T-helper 22 cell (primary cell): ENCODE measurements around the gene RIPK4.
"Not testable (repeated sequence)": the region's sequence is repeated elsewhere in the genome, so short reads cannot be mapped to it uniquely, and the experiment has no call there.

Experiments used
- DNase-seq: peaks from one replicate; pipeline ENCODE4 v3.0.0-alpha.2; 2020; ENCODE audit warnings: low read depth

The RIPK4 gene

DNA sequence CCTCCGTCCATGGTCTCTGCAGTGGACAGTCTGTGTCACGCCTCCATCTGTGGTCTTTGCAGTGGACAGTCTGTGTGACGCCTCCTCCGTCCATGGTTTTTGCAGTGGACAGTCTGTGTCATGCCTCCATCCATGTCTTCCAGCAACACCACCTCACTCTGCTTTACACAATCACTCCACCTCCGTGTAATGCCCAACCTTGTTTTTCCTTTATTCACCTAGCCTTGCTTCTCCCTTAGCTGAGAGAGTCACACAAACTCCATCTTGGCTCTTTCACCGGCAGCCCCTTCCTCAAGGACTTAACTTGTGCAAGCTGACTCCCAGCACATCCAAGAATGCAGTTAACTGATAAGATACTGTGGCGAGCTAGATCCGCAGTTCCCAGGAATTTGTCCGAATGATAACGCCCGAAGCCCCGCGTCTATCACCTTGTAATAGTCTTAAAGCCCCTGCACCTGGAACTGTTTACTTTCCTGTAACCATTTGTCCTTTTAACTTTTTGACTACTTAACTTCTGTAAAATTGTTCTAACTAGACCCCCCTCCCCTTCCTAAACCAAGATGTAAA is 52.5 kb downstream of the RIPK4 start:
- DNase-seq: not testable (repeated sequence)

DNA sequence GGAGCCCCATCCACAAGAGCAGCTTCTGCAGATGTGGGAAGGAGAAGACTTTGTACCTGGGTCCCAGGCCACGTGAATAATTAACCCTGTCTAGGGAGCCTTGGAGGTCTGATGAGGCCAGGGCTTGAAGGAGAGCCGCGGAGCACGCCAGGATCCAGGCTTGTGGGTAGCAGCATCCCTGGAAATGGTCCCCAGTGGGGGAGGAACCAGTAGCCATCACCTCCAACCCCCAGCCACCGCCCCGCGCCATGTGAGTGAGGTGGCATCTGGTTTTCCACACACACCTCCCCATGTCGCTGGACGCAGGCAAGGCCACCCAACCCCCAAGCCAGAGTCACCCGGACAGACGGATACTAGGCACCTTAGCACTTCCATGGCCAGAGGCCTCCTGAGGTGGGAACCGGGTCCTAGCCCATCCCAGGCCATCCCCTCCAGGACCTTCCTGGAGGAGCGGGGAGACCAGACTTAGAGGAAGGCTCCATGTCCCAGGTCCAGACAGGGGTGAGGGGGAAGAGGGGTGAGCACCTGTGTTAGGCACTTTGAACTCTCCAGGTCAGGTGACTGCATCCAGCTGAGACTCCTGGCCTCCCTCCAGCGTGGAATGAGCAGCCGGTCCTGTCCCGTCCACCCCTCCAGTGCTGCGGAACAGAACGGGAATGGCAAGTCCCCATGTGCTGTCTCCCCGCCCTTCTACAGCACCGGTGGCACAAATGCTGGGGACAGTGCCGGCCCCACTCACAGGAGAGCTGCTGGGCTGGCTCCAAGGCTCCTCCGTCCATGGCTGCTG is 53.2 kb downstream of the RIPK4 start:
- DNase-seq: no peak

DNA sequence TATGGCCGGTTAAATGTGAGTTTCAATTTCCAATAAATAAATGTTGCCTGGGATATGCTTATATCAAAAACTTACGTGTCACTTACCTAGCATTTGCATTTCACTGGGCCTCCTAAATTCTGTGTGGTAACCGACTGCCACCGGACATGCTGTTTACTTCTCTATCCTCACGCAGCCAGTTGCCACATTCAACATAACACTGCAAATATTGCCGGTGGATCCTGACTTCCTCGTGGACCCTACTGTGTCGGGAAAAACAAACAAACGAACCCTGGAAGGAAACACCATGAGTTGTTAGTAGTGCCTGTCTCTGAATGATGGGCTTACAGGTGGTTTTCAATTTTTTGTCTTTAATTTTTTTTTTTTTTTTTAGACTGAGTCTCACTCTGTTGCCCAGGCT is 54.1 kb downstream of the RIPK4 start:
- no peak for DNase-seq

DNA sequence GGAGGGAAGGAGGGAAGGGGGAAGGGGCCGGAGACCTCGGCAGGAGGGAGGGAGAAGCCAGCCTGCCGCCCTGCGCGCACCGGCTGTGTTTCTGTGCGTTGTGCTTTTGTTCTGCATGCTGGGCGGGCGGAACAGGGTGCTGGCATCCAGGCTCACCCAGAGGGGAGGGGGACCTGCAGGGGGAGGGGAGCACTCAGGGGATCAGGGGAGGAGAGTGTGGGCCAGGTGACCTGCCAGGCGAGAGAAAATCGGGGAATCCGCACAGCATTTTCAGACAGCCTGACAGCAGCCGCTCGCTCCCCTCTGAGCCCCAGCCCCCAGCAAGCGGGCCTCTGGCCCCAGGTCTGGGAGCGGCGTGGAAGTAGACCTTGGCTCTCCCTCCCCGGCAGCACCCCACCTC is 54.7 kb downstream of the RIPK4 start:
- DNase-seq: no peak

DNA sequence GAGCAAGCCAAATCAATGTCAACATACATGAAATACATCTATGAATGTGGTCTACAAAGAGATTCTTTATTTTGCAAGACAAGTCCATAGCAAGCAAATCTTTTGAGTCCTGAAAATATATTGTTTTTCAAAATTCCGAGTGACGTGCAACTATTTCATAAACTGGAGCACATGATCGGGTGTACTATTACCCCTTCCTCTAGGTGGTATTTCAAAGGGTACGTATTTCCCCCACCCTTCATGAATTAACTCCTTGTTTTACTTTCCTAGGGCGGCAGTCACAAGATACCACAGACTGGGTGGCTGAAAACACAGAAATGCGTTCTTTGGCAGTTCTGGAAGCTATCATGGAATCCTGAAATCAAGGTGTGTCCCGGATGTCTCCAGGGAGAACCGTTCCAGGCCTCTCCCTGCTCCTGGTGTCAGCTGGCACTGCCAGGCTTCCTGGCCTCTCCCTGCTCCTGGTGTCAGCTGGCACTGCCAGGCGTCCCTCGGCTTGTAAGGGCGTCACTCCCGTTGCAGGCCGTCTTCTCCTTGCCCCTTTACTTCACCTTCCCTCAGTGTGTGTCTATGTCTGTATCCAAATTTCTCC is 55.3 kb downstream of the RIPK4 start:
- no peak for DNase-seq

DNA sequence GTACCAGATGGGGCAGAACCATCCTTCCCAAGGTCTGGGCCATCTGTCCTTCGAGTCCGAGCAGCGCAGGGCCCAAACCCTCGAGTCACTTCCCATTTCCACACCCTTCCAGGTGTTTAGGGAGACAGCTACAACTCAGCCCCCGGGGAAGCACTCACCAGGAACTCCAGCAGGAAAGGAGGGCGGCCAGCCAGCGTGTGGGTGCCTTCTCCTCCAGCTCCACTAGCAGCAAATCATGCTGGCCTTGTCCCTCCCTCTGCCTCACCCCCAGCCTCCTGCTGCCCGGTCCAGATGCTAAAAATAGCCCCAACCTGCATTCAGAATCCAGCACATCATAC is 56.1 kb downstream of the RIPK4 start:
- DNase-seq: no peak

DNA sequence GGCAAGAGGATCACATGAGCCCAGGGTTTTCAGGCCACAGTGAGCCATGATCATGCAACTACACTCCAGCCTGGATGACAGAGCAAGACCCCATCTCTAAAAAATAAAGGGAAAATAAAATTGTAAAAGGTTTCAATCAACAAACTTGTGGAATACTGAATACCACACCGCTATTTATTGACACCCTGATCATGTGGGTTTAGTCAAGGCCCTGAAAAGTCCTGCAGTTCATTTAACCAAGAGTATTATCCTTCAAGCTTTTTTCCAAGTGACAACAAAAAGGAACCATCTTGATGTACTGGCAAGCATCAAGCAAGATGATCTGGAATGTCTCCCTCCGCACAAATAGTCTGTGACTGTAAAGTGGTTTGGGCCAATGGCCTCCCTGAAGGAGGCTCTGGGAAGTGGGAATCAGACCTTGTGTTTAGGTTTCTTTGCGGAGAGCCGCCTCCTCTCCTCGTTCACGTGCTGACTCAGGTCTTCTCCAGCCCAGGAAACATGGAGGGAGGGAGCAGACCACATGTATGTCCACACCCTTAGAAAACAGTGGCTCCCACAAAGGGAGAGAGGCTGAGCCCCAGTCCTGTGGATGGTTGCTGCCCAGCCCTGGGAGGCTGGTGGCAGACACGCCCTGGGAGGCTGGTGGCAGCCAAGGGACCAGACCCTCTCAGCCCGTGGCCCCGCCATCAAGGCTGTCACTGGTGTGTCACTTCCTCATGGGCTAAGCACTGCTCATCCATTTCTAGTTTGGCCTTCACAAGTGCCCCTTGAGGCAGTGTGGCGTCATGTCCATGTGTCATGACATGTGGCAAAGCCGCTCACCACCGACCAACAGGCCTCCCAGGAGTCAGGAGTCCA is 56.7 kb downstream of the RIPK4 start:
- no peak for DNase-seq

DNA sequence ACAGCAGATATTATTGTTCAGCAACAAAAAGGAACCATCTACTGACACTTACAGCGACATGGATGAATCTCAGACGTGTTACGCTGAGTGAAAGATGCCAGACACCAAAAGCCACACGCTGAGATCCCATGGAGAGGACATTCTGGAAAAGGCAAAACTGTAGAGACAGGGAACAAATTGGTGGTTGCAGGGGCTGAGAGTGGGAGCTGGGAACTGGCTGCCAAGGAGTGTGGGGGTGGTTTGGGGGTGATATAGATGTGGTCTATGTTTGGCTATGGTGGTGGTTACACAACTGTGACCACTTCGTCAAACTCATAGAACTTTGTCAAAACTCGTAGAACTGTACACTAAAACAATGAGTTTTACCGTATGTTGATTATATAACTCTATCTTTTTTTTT is 57.7 kb downstream of the RIPK4 start:
- no peak for DNase-seq

DNA sequence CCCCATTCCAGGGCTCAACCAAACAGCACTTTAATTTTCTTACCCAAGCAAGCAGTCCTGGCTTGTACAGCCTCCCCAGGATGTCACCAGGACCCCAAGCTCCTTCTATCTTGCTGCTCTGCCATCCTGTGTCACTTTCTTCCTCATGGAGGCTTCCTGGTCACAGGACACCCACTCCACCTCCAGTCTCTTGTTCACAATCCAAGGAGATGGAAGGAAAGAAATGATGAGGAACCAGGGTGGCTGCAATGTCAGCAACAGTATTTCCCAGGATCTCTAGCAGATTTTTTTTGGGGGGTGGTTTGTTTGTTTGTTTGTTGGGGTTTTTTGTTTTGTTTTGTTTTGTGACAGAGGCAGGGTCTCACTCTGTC is 58.9 kb downstream of the RIPK4 start:
- no peak for DNase-seq

DNA sequence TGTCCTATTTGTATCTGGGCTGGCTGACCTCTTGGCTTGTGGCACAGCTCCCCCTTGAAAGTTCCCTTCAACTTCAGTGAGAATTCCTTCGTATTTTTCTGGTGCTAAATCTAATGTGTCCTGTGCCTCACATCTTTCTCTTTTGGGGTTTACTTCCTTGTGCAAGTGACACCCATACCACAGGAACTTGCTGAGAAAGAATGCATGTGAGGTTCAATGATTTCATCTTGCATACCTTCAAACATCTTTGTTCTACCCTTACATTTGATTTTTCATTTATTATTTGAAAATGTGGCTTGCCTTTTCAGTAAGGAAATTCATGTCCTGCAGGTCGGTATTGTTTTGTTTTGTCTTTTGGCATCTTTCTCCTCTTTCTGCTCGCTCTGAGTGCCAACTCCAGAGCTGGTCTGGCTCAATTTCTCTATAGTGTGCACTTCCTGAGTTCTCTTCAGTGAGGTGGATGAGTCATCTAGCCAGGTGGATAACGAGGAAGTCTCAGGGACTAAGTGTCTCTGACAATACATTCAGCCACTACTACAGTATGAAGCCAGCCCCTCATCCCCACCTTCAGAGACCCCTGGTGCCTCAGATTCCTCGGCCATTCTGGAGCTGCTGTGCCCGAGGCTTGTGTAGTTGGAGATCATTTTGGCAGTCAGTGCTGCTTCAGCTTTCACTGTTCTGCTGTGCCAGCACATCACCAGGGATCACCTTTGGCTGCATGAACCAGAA is 59.5 kb downstream of the RIPK4 start:
- no peak for DNase-seq

DNA sequence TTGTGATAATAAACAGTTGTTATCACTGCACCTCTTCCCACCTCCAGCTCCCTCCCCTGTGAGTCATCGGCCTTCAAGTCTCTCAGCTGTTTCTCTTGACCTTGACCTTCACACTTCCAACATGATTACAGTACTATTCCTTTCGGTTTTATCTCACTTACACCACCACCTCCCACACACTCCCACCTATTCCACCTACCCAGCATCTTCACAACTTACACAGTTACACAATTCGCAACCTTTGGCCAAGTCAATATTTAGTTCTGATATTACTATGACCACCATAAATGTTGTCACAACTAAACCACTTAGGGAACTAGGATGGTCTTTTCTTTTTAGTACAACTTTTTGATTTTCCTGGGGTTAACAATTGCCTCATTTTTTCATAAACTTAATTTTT is 60.2 kb downstream of the RIPK4 start:
- no peak for DNase-seq

DNA sequence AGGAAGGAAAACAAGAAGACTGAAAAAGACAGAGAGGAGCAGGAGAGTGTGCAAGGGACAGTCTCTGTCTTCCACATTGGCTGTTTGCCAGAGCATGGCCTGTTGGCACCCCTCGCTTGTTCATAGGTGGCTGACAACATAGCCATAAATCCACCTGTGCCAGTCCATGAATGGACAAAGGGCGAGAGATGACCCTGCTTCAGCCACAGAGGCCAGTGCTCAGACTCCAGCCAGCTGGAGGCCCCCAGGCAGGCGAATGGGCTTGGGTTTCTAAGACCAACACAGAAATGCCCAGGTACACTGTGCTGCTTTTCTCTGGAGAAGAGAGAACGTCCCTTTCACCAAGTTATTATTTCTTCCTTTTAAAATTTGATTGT is 60.6 kb downstream of the RIPK4 start:
- no peak for DNase-seq

DNA sequence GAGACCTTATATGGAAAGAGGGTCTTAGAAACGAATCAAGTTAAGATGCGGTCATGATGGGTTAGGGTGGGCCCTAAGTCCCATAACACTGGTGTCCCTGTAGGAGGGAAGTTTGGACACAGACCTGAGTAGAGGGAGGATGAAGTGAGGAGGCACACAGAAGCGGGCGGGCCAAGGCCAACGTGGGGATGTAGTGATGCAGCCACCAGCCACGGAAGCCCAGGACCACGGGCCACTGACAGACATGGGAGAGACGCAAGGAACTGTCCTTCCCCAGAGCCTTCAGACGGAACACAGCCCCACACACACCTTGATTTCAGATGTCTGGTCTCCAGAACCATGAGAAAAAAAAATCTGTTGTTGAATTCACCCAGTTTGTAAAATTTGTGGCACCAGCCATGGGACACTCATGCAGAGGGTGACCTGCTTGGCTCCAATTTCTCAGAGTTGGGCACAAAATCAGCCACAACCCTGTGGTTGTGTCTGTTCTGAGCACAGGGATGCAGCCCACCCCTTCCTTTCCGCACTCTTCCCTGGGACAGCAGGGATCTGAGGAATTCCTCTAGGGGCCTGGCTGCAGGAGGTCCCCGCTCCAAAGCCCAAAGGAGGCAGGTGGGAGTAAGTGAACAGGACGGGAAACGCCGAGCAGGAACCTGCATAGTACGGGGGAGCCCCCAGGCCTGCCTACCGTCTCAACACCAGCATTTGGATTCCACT is 61.1 kb downstream of the RIPK4 start:
- no peak for DNase-seq

DNA sequence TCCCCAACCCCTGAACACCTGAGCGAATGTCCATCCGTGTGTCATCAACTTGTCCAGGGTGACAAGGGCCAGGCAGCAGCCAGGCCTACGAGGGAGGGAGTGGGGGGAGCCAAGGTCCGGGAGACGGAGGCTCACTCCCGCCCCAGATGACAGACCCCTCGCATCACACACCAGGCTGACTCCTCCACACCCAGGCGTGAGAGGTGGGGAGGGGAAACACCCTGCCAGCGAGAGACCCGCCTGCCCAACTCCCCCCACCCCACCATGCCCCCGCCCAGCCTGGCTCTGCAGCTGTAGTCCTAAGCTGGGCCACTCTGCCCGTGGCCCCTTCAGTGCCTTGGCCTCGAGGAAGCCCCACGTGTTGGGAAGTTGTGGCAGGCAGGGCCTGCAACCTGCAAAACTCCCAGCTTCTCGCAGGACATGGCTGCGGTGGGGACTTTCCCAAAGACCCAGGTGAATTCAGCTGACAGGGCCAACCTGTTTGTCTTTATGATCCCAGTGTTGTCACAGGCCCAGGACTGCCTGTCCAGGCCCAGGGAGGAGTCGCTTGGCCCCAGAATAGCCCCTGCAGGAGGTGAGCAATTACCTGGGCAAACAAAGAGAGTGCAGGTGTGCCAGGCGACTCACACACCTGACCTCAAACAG is 62.9 kb downstream of the RIPK4 start:
- DNase-seq: no peak

DNA sequence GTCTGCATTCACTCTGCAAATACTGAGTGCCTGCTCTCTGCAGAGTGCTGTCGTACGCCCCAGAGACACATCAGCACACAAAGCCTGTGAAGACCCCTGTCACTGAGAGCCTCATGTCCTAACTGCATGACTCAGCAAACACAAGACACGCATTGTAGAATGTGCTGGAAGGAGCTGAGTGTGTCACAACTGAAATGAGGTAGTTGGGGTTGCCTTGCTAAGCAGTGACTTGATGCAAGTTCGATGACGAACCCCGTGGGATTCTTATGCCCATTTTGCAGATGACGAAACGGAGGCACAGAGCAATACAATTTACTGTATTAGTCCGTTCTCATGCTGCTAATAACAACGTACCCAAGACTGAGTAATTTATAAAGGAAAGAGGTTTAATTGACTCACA is 65.1 kb downstream of the RIPK4 start:
- no peak for DNase-seq

DNA sequence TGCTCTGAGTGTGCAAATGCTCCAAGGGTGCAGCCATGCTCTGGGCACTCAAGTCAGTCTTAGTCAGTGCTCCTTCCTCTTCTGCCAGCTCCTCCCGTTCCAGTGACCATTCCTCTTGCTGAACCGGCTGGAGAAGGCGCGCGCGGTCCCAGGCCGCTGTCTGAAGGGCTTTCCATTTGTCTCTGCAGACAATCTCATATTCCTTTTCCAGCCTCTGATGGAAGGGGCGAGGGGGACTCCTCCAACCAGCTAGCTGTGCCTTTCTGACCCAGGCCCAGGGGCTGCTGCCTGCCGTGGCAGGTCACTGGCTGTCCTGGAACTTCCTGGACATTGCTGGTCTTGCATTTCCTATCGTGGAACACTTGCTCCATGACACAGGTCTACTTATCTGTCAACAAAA is 67.5 kb downstream of the RIPK4 start:
- no peak for DNase-seq

DNA sequence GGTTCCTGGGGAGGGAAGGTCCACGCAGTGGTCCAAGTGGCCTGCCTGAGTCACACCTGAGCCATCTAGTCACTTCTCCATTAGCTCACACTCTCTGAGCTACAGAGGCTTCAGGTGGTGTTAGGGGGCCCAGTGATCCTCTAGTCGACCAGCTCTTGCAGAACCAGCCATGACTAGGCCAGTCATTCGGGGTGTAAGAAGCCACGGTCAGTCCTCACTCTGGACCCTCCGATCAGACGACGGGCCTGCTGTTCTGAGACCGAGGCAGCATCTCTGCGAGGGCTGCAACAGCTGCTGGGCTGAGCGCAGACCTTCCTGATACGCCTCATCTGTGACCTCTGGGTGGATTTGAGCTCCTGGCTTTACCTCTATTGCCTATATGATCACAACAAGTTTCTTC is 68.8 kb downstream of the RIPK4 start:
- DNase-seq: no peak

DNA sequence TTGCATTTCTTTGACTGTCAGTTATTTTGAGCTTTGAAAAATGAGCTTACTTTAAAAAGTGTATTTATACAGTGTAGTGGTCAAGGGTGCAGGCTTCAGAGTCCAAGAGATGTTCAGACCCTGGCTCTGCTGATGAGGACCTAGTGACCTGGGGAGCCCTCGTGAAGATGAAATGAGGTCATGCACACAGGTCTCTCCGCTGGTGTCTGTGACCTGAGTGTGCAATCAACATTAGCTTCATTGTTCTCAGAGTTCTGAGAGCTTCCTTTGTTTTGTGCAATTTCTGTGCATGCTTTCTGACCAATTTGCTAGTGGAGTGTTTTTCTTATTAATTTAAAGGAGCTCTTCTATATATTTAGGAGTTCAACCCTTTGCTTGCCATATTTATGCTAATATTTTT is 71.3 kb downstream of the RIPK4 start:
- DNase-seq: no peak

DNA sequence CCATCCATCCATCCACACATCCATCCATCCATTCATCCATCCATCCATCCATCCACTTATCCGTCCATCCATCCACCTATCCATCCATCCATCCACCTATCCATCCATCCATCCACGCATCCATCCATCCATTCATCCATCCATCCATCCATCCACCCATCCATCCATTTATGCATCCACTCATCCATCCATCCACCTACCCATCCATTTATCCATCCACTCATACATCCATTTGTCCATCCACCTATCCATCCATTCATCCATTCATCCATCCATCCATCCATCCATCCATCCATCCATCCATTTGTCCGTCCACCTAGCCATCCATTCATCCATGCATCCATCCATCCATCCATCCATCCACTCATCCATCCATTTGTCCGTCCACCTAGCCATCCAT is 72.8 kb downstream of the RIPK4 start:
- DNase-seq: not testable (repeated sequence)

DNA sequence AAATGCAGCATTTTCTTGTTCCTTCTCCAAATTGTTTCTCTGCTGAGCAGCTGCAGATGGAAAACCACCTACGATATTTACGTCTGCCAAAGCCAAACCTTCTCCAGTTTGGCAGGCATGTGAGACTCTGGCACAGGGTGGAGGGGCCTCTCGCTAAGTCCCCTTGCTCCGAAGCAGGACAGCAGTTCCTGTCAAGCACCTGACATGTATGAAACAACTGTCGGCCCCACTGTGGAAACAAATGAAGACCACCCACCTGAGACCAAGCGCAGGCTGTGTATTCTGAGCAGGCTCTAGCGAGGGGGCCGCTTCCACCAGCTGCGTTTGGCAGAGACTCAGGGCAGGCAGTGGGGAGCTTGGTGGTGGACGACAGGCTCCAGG is 74.7 kb downstream of the RIPK4 start:
- DNase-seq: no peak
